ENCODE measurements around the gene PSMD2. TPM values are rescaled to one million over a fixed set of nuclear protein-coding genes. Genes with fewer than 3 reads are reported as not detected.

Gene PSMD2
- total RNA-seq, 1 donor from 2014 or later, result 191 TPM

- DNase-seq (ENCODE audit: low spot score), result no peak
These were observed 56.4 kb downstream of the PSMD2 start for GRCh38 chr3:184355261-184356040.

- DNase-seq (ENCODE audit: low spot score), result no peak
These were observed 58.4 kb downstream of the PSMD2 start for GRCh38 chr3:184357248-184358123.

- DNase-seq (ENCODE audit: low spot score), result no peak
These were observed 59.2 kb downstream of the PSMD2 start for GRCh38 chr3:184358124-184358767.

Other genes with a start within 250 kb of the PSMD2 start
- gene HTR3C, start 246.2 kb upstream of the PSMD2 start, total RNA-seq (ENCODE audit: insufficient read depth, low replicate concordance), result not detected
- 0.72 TPM for gene HTR3E, start 202.2 kb upstream of the PSMD2 start, total RNA-seq (ENCODE audit: insufficient read depth, low replicate concordance)
- 24.3 TPM for gene EIF2B5, start 163.9 kb upstream of the PSMD2 start, total RNA-seq (ENCODE audit: insufficient read depth, low replicate concordance)
- 28.9 TPM for gene DVL3, start 143.9 kb upstream of the PSMD2 start, total RNA-seq (ENCODE audit: insufficient read depth, low replicate concordance)
- 287 TPM for gene AP2M1, start 124.4 kb upstream of the PSMD2 start, total RNA-seq (ENCODE audit: insufficient read depth, low replicate concordance)
- gene ABCF3, start 113.0 kb upstream of the PSMD2 start, total RNA-seq (ENCODE audit: insufficient read depth, low replicate concordance), result 45.3 TPM
- gene VWA5B2, start 69.7 kb upstream of the PSMD2 start, total RNA-seq (ENCODE audit: insufficient read depth, low replicate concordance), result 1.7 TPM
- 27.7 TPM for gene ALG3, start 50.3 kb upstream of the PSMD2 start, total RNA-seq (ENCODE audit: insufficient read depth, low replicate concordance)
- gene EEF1AKMT4, start 49.6 kb upstream of the PSMD2 start, total RNA-seq (ENCODE audit: insufficient read depth, low replicate concordance), result not detected
- gene CAMK2N2, start 37.7 kb upstream of the PSMD2 start, total RNA-seq (ENCODE audit: insufficient read depth, low replicate concordance), result not detected
- gene ECE2, start 23.2 kb upstream of the PSMD2 start, total RNA-seq (ENCODE audit: insufficient read depth, low replicate concordance), result not detected
- gene EIF4G1, start 15.4 kb downstream of the PSMD2 start, total RNA-seq (ENCODE audit: insufficient read depth, low replicate concordance), result 89.6 TPM
- 13.2 TPM for gene FAM131A, start 38.4 kb downstream of the PSMD2 start, total RNA-seq (ENCODE audit: insufficient read depth, low replicate concordance)
- gene CLCN2, start 62.4 kb downstream of the PSMD2 start, total RNA-seq (ENCODE audit: insufficient read depth, low replicate concordance), result 4.3 TPM
- gene POLR2H, start 62.5 kb downstream of the PSMD2 start, total RNA-seq (ENCODE audit: insufficient read depth, low replicate concordance), result 58.3 TPM
- gene THPO, start 79.0 kb downstream of the PSMD2 start, total RNA-seq (ENCODE audit: insufficient read depth, low replicate concordance), result not detected
- gene CHRD, start 80.8 kb downstream of the PSMD2 start, total RNA-seq (ENCODE audit: insufficient read depth, low replicate concordance), result 13.7 TPM

Measured in umbilical cord (tissue), 2 donors.